Hair follicular keratinocyte (primary cell): ENCODE measurements around the gene MED26. TPM values are rescaled to one million over a fixed set of nuclear protein-coding genes. Genes with fewer than 3 reads are reported as not detected.

Experiments used
- total RNA-seq: library from RNA; depleted of rRNA; stranded (reverse); fragments of >200 nt; gene quantifications from 2 replicates; pipeline ENCODE4 v1.2.3, GENCODE V29; 2015

MED26 gene
- total RNA-seq = 4.5 and 8.0 TPM in 2 replicates

DNA sequence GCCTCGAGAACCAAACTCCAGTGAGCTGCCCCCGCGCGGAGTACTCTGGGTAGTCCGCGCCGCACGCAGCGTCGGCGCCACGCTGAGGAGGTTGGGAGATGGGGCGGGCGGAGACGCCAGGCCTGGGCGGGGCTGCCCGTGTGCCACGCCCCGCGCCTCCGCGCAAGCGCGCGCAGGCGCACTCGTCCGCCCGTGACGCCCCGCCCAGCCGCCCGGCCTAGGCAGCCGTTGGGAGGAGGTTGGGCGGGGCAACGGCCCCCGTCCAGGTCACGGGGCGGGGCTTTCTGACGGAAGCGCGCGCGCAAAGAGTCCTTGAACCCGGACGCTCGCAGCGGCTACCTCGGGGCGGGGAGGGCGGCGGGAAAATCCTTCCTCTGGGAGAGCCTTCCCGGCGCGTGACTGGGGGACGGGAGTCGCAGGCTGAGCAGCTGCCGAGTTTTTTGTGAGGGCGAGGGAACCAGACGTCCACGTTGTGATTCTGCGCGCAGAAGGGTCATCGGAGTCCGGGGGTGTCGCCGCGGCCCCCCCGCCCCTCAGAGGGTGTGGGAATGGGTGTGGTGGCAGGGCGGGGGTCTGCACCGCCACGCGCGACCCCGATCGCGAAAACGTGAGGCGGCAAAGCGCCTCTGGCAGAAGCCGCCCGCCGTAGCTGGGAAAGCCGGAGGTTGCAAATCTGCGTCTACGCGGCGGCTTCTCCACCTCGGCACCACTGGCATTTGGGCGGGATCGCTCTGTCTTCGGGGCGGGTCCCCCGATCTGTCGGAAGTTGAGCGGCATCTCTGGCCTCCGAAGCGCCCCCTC, at the start of gene MED26:
Gene MED26, minus strand, starts transcription at position 22 of the 801 bp plus-strand sequence. CDS start 261 bp downstream, outside the sequence.

GRCh38 chr19:16660763-16661479, 32.9 kb upstream of the MED26 start, which contains the start of gene TMEM38A:
Gene TMEM38A, plus strand, starts transcription at chr19:16661139. Its CDS starts 79 bp downstream, at chr19:16661218.

DNA sequence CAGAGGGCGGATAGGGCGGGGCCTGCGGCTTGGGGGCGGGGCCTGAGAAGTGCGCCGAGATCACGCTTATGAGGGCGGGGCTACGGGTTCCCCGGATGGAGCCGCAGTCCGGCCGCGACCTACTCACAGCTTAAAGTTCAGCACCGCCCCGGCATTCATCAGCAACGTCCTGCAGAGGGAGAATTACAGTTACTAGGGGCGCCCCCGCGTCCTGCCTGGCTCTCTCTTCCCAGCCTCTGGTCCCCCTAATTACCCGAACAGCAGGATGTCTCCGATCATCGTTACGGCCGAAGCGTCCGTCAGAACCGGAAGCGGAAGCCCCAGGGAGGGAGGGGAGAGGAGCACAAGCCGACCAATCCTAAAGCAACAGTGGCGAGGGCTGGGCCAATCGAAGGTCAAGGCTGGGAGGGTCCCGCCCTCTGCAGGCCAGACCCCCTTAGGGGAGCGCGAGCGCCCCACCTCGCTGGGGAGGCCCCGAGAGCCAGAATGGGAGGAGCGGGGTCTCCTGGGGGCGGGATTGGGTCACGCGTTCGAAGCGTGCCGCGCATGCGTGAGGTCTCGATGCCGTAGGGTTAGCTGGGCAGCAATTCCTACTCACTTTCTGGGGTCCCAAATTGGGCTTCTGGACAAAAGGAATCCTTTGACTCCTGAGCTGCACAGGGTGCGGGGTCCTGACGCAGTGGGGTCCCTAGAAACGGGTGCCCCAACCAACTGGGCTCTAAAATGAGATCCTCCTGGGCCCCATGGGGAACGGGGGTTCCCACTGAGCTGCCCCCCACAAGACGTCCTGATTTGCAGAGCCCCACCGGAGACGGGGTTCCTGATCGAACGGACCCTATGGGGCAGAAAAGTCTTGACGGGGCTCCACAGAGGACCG, 32.1 kb upstream of the MED26 start, which contains the start of gene SMIM7:
Gene SMIM7, minus strand, starts transcription at position 313 of the 877 bp plus-strand sequence. Its CDS starts 34 bp downstream, at position 279.

DNA sequence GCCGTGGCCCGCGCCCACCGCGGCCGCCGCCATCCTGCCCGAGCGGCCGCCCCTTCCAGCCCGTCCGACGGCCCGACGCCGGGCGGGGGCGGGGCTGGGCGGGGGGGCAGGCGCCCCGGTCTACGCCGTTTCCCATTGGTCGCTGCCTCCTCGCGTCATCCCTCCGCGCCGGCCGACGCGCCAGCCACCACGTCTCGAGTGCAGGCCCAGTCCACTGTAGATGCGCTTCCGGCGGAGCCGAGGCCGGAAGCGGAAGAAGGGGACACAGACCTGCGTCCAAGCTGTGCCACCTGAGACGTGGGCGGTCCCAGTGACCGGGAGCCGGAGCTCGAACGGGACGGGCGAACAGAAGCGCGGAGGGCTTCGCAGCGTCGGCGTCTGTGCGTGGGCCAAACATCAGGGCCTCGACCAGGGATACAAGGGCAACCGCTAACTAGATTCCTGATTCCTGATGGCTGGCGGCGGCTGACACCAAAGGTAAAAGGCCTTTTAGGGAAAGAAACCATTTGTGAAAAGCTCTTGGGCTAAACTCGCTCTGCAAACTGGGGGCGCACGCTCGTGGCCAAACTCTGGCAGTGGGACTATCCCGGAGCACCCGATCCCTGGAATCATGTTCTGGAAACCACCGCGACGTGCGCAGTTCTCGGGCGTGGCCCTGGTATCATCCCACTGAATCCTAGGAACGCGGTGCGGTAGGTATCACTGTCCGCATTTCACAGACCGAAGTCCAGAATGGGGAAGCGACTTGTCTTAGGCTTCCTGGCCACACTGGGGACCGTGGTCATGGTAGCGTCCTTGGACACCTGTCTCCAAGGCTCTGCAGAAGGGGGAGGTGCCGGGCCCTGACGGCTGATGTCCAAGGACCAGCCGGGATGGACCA, 55.4 kb downstream of the MED26 start, which contains the start of gene SLC35E1:
Gene SLC35E1, minus strand, starts transcription at position 84 of the 880 bp plus-strand sequence. Its CDS starts 51 bp downstream, at position 33.

GRCh38 chr19:16542045-16542909, 85.7 kb downstream of the MED26 start, which contains the start of gene CHERP:
Gene CHERP, minus strand, starts transcription at chr19:16542437. Its CDS starts 59 bp downstream, at chr19:16542378.

Other genes with a start within 250 kb of the MED26 start
- gene EPS15L1, start 156.2 kb downstream of the MED26 start, total RNA-seq = 5.7 and 7.5 TPM in 2 replicates
- 0.11 and 0.16 TPM in 2 replicates for gene CALR3, start 132.0 kb downstream of the MED26 start, total RNA-seq
- gene C19orf44, start 131.8 kb downstream of the MED26 start, total RNA-seq = 1.6 and 2.5 TPM in 2 replicates
- gene CHERP, start 85.8 kb downstream of the MED26 start, total RNA-seq = 3.8 and 6.5 TPM in 2 replicates
- gene SLC35E1, start 55.8 kb downstream of the MED26 start, total RNA-seq = 23.2 and 38.0 TPM in 2 replicates
- gene SMIM7, start 31.9 kb upstream of the MED26 start, total RNA-seq = 81.6 and 105 TPM in 2 replicates
- gene TMEM38A, start 32.9 kb upstream of the MED26 start, total RNA-seq = 0.55 and 0.91 TPM in 2 replicates
- gene NWD1, start 91.6 kb upstream of the MED26 start, total RNA-seq = under 0.01 and 0.19 TPM in 2 replicates
- 16.9 and 20.7 TPM in 2 replicates for gene SIN3B, start 201.2 kb upstream of the MED26 start, total RNA-seq